PC-3 (cell line): ENCODE data around the gene IL11RA.

Source experiments
- EZH2 ChIP-seq: fragments of 300-600 bp; sonication (generic); IDR thresholded peaks from one replicate; pipeline ENCODE4 v1.6.1; 2017; ENCODE audit warnings: antibody characterized with exemption, mild to moderate bottlenecking, low read length; ENCODE audit not compliant: unreplicated experiment
- EZH2phosphoT487 ChIP-seq: fragments of 300-600 bp; sonication (generic); IDR thresholded peaks from 2 replicates; pipeline ENCODE4 v1.6.1; 2018; ENCODE audit warnings: mild to moderate bottlenecking, antibody characterized with exemption, low read length, borderline replicate concordance
- TF ChIP-seq, protein P1 (sequence below): fragments of 300-600 bp; sonication (generic); conservative IDR thresholded peaks from 2 replicates; pipeline ENCODE4 v1.5.1; 2017; ENCODE audit warnings: antibody characterized with exemption, low read depth, mild to moderate bottlenecking, low read length

DNA sequence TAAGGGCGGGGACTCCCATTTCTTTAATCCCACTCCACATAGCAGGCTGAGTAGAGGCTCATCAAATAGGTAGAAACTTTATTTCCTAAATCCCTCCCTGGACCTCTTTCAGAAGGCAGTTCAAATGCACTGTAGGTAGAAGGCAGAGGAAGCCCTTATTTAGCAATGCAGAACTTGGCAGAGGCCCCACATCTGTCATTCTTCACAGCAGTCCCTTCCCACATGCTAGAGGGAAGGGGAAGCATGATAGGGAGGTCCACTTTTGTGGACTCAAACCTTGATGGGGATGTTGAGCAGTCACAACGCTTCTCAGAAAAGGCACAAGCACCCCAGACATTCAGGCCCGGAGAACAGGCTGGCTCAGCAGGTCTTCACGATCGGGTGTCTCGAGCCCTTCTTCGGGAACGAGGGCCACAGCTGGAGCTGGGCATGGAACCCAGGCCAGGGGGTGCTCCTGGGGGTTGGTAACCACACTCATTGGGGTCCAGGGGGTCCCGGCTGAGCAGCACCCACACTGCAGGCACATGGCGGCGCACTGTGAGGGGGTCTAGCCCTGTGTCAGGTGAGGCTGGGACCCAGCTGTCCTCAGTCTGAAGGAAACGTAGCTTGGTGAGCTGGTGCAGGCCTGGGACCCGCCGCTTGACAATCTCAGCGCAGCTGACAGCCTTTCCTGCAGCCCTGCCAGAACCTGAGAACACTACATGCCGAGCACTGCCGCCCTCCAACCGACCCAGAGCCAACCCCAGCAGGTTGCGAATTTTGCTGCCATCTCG is 41.4 kb upstream of the IL11RA start:
- TF ChIP-seq, protein P1, sequence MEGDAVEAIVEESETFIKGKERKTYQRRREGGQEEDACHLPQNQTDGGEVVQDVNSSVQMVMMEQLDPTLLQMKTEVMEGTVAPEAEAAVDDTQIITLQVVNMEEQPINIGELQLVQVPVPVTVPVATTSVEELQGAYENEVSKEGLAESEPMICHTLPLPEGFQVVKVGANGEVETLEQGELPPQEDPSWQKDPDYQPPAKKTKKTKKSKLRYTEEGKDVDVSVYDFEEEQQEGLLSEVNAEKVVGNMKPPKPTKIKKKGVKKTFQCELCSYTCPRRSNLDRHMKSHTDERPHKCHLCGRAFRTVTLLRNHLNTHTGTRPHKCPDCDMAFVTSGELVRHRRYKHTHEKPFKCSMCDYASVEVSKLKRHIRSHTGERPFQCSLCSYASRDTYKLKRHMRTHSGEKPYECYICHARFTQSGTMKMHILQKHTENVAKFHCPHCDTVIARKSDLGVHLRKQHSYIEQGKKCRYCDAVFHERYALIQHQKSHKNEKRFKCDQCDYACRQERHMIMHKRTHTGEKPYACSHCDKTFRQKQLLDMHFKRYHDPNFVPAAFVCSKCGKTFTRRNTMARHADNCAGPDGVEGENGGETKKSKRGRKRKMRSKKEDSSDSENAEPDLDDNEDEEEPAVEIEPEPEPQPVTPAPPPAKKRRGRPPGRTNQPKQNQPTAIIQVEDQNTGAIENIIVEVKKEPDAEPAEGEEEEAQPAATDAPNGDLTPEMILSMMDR, result no peak
- TF ChIP-seq EZH2 (no peak), EZH2phosphoT487 (no peak)
